Mesothelial cell of epicardium (in vitro differentiated cells): ENCODE measurements around the gene CHCHD3. TPM values are rescaled to one million over a fixed set of nuclear protein-coding genes. Genes with fewer than 3 reads are reported as not detected.

Source experiments
- DNase-seq, 2 experiments: peaks; one replicate each; pipeline ENCODE4 v3.0.0; 2021; ENCODE audit warnings: low spot score in 2 of 2; ENCODE audit not compliant: unreplicated experiment in 2 of 2
- H3K27ac Mint-ChIP-seq: 2 replicates; pipeline ENCODE4 v1.8.0; 2021; ENCODE audit warnings: mixed read lengths
- H3K27me3 Mint-ChIP-seq: 2 replicates; pipeline ENCODE4 v1.8.0; 2021; ENCODE audit warnings: low read depth, mixed read lengths
- H3K36me3 Mint-ChIP-seq: 2 replicates; pipeline ENCODE4 v1.8.0; 2021; ENCODE audit warnings: mixed read lengths
- H3K4me1 Mint-ChIP-seq: 2 replicates; pipeline ENCODE4 v1.8.0; 2021; ENCODE audit warnings: mixed read lengths
- H3K4me3 Mint-ChIP-seq: 2 replicates; pipeline ENCODE4 v1.8.0; 2021; ENCODE audit warnings: mild to moderate bottlenecking, moderate library complexity, mixed read lengths
- H3K9me3 Mint-ChIP-seq: 2 replicates; pipeline ENCODE4 v1.8.0; 2021; ENCODE audit warnings: mixed read lengths
- total RNA-seq: library from RNA; stranded (reverse); gene quantifications from 3 replicates; pipeline ENCODE4 v1.2.1, GENCODE V29; 2021
- TF ChIP-seq, protein P1 (sequence below): fragments of 200-600 bp; sonication (generic); IDR thresholded peaks from one replicate; pipeline ENCODE4 v1.5.0; 2021; ENCODE audit warnings: antibody characterized with exemption; ENCODE audit not compliant: unreplicated experiment

The CHCHD3 gene
- total RNA-seq, 1 donor from 2014 or later: 54.3 TPM

DNA sequence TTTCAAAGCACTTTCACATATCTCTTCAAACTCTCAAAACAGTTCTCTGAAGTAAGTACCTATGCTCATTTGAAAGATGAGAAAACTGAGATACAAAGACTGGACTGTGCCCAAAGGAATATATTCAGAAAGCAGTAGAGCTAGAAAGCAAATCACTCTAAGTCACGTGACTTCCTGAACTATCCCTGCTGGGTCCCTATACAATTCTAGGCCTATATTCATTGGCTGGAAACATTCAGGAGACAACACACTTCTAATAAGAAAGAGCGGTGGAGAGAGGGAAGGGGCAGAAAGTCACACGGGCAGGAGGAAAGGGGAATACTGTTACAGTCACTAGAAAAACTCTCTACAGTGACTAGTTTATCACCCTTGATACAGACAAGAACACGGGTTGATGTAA, 140.0 kb downstream of the CHCHD3 start:
- H3K27ac Mint-ChIP-seq: no peak overlapping the region
- H3K4me3 Mint-ChIP-seq: no peak overlapping the region
- no peaks in the 10 kb centered on the region for H3K9me3 Mint-ChIP-seq
- TF ChIP-seq, protein P1, sequence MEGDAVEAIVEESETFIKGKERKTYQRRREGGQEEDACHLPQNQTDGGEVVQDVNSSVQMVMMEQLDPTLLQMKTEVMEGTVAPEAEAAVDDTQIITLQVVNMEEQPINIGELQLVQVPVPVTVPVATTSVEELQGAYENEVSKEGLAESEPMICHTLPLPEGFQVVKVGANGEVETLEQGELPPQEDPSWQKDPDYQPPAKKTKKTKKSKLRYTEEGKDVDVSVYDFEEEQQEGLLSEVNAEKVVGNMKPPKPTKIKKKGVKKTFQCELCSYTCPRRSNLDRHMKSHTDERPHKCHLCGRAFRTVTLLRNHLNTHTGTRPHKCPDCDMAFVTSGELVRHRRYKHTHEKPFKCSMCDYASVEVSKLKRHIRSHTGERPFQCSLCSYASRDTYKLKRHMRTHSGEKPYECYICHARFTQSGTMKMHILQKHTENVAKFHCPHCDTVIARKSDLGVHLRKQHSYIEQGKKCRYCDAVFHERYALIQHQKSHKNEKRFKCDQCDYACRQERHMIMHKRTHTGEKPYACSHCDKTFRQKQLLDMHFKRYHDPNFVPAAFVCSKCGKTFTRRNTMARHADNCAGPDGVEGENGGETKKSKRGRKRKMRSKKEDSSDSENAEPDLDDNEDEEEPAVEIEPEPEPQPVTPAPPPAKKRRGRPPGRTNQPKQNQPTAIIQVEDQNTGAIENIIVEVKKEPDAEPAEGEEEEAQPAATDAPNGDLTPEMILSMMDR: no peak
- H3K36me3 Mint-ChIP-seq: peaks cover 2% of the 10 kb centered on the region
- H3K27me3 Mint-ChIP-seq: no peaks in the 10 kb centered on the region
- no peaks in the 10 kb centered on the region for H3K4me1 Mint-ChIP-seq
- no peak for DNase-seq

DNA sequence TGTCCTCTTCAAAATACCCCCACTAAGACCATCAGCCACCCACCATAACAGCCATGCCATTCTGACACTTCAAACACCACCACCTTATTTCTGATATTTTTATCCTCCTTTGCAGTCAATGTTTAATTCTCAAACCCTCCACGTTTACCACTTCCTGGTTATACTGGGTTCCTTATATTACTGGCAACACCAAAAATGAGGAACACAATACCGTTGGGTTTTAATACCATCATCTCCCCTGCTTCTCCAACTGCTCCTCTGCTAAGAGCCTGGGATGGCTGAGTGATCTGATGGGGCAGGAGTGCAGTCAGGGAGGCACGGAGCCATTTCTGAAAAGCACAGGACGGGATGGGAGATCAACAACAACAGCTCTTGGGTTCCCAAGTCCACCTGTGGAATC, 140.5 kb downstream of the CHCHD3 start:
- H3K4me3 Mint-ChIP-seq: no peak overlapping the region
- H3K4me1 Mint-ChIP-seq: no peaks in the 10 kb centered on the region
- TF ChIP-seq, protein P1: no peak
- H3K27me3 Mint-ChIP-seq: no peaks in the 10 kb centered on the region
- H3K36me3 Mint-ChIP-seq: peaks cover 2% of the 10 kb centered on the region
- H3K9me3 Mint-ChIP-seq: no peaks in the 10 kb centered on the region
- no peak overlapping the region for H3K27ac Mint-ChIP-seq
- DNase-seq: no peak

DNA sequence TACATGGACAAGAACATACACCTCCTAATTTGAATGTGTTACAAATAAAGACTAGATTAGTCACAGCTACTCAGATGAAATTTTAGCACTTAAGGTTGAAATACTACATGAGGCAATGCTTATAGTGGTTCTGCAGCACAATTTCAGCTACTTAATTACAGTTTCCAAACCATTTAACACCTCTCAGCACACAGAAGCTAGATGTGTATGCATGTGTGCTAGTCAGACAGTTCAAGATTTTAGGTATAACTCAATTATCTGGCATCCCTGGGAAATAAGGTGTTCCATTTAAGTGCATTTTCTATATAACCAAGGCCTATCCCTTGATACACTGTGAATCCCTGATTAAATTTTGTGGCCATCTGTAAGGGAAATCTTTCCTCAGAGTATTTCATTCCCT, 141.8 kb downstream of the CHCHD3 start:
- H3K9me3 Mint-ChIP-seq: peaks cover 7% of the 10 kb centered on the region
- H3K27ac Mint-ChIP-seq: no peak overlapping the region
- no peak for DNase-seq
- H3K36me3 Mint-ChIP-seq: peaks cover 7% of the 10 kb centered on the region
- H3K4me1 Mint-ChIP-seq: no peaks in the 10 kb centered on the region
- H3K4me3 Mint-ChIP-seq: no peak overlapping the region
- TF ChIP-seq, protein P1: no peak
- no peaks in the 10 kb centered on the region for H3K27me3 Mint-ChIP-seq

DNA sequence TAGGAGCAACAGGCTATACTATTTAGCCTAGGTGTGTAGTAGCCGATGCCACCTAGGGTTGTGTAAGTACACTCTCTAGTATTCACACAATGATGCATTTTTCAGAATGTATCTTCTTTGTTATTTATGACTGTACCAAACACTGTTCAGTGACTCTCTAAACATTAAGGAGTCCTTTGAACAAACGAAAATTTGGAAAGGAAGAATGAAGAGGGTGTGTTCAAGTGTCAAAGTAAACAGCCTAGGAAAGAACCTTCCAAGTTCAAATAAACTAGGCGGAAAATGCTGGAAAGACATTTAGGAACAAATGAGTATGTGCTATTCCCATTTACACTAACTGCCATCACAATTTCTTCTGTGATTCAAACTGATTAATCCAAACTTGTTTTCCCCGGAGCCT, 142.4 kb downstream of the CHCHD3 start:
- peaks cover 7% of the 10 kb centered on the region for H3K9me3 Mint-ChIP-seq
- H3K4me3 Mint-ChIP-seq: no peak overlapping the region
- TF ChIP-seq, protein P1: no peak
- H3K27ac Mint-ChIP-seq: no peak overlapping the region
- H3K4me1 Mint-ChIP-seq: no peaks in the 10 kb centered on the region
- H3K36me3 Mint-ChIP-seq: peaks cover 7% of the 10 kb centered on the region
- DNase-seq: no peak
- H3K27me3 Mint-ChIP-seq: no peaks in the 10 kb centered on the region

DNA sequence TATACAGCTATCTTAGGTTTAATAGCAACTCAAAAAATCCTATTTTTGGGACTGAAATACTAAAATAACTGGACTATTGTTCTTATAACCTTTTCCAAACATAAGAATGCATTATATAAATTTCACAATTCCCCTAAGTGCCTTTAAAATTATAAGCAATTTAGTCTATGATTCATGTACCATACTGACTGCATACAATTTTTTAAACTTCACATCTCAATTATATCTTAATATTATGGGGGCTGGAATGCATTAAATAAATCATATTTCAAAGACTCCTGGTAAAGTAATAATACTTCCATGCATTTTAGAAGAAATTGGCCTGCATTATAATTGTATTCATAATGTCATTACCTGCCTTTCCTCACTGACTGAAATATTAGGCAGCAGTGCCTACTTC, 144.6 kb downstream of the CHCHD3 start:
- H3K4me1 Mint-ChIP-seq: peaks cover 3% of the 10 kb centered on the region
- no peak for DNase-seq
- H3K27me3 Mint-ChIP-seq: no peaks in the 10 kb centered on the region
- H3K27ac Mint-ChIP-seq: no peak overlapping the region
- H3K9me3 Mint-ChIP-seq: peaks cover 7% of the 10 kb centered on the region
- TF ChIP-seq, protein P1: no peak
- no peak overlapping the region for H3K4me3 Mint-ChIP-seq
- peaks cover 5% of the 10 kb centered on the region for H3K36me3 Mint-ChIP-seq

DNA sequence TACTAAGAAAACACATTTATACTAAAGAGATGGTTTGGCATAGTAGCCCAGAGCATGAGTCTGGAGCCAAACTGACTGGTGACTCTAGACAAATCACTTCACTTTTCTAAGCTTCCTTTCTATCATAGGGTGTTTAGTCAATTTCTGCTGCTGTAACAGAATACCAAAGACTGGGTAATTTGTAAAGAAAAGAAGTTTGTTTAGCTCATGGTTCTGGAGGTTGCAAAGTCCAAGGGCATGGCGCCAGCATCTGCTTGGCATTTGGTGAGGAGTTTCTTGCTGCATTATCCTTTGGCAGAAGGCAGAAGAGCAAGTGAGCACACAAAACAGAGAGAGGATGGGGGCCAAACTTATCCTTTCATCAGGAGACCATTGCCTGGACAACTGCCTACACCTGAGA, 146.3 kb downstream of the CHCHD3 start:
- Mint-ChIP-seq H3K9me3 (peaks cover 7% of the 10 kb centered on the region), H3K36me3 (peaks cover 5% of the 10 kb centered on the region)

More for the DNA sequence above, 146.3 kb downstream of the CHCHD3 start:
- Mint-ChIP-seq H3K4me3 (no peak overlapping the region), H3K27me3 (no peaks in the 10 kb centered on the region), H3K4me1 (peaks cover 3% of the 10 kb centered on the region), H3K27ac (no peak overlapping the region)
- TF ChIP-seq, protein P1: no peak
- DNase-seq: no peak
